Endodermal cell (in vitro differentiated cells): ENCODE data around the gene POLE. TPM values are rescaled to one million over a fixed set of nuclear protein-coding genes. Genes with fewer than 3 reads are reported as not detected.
A peak's percentile ranks its signal among the peaks of the same experiment; 100 is the strongest.

ENCODE experiments used
- DNase-seq: peaks from one replicate; pipeline ENCODE4 v3.0.0-alpha.2; 2017
- H3K27ac ChIP-seq: 2 replicates; pipeline ENCODE4 v1.5.1; 2013; ENCODE audit warnings: mild to moderate bottlenecking, low read depth, low read length, moderate library complexity
- H3K27me3 ChIP-seq: 2 replicates; pipeline ENCODE4 v1.6.1; 2013; ENCODE audit warnings: mild to moderate bottlenecking, low read length, moderate library complexity; ENCODE audit not compliant: insufficient read depth, control insufficient read depth, poor library complexity, severe bottlenecking
- H3K36me3 ChIP-seq: 2 replicates; pipeline ENCODE4 v1.7.0; 2013; ENCODE audit warnings: mild to moderate bottlenecking, low read length, moderate library complexity; ENCODE audit not compliant: control insufficient read depth, insufficient read depth
- H3K4me1 ChIP-seq: one replicate; pipeline ENCODE4 v1.7.0; 2013; ENCODE audit warnings: low read length; ENCODE audit not compliant: control insufficient read depth, insufficient read depth
- H3K4me3 ChIP-seq: 2 replicates; pipeline ENCODE4 v1.5.1; 2013; ENCODE audit warnings: mild to moderate bottlenecking, low read length, moderate library complexity
- H3K9ac ChIP-seq: 2 replicates; pipeline ENCODE4 v1.6.1; 2013; ENCODE audit warnings: mild to moderate bottlenecking, low read length, moderate library complexity; ENCODE audit not compliant: poor library complexity, severe bottlenecking; ENCODE audit errors: extremely low read depth
- H3K9me3 ChIP-seq: 2 replicates; pipeline ENCODE4 v1.6.1; 2013; ENCODE audit warnings: mild to moderate bottlenecking, low read length, moderate library complexity; ENCODE audit not compliant: control insufficient read depth
- H3K27ac Mint-ChIP-seq: 2 replicates; pipeline ENCODE4 v1.8.0; 2020; ENCODE audit warnings: mixed read lengths
- H3K27me3 Mint-ChIP-seq: 2 replicates; pipeline ENCODE4 v1.8.0; 2021; ENCODE audit warnings: mild to moderate bottlenecking, mixed read lengths; ENCODE audit not compliant: insufficient read depth
- H3K36me3 Mint-ChIP-seq: 2 replicates; pipeline ENCODE4 v1.8.0; 2020; ENCODE audit warnings: low read depth, mixed read lengths
- H3K4me1 Mint-ChIP-seq: 2 replicates; pipeline ENCODE4 v1.8.0; 2020; ENCODE audit warnings: mixed read lengths
- H3K4me3 Mint-ChIP-seq: 2 replicates; pipeline ENCODE4 v1.8.0; 2020; ENCODE audit warnings: mild to moderate bottlenecking, moderate library complexity, mixed read lengths
- H3K9me3 Mint-ChIP-seq: 2 replicates; pipeline ENCODE4 v1.8.0; 2020; ENCODE audit warnings: mild to moderate bottlenecking, mixed read lengths
- whole genome bisulfite sequencing, 2 experiments: methylation state at CpG; one replicate each; pipeline versions ENCODE4 v1.1.5 to v1.1.7; 2013; ENCODE audit warnings: missing lambda C conversion rate in 2 of 2, mixed read lengths in 1 of 2; ENCODE audit not compliant: insufficient coverage in 1 of 2, insufficient read length in 1 of 2; 5-methylcytosine and 5-hydroxymethylcytosine counted together
- total RNA-seq, 2 donors: library from RNA; stranded (reverse); fragmentation: NEBNext Ultra II Directional in 1 of 2; extraction: Animal tissue kit (Norgen Biotek cat#: 25700) in 1 of 2; gene quantifications; 2 replicates in 1 of 2; 3 replicates in 1 of 2; pipeline ENCODE4 v1.2.1, GENCODE V29; 2021
- TF ChIP-seq, protein P1 (sequence below): fragments of 200-600 bp; sonication (generic); conservative IDR thresholded peaks from 2 replicates; pipeline ENCODE4 v1.5.0; 2021; ENCODE audit warnings: antibody characterized with exemption, mild to moderate bottlenecking

Gene POLE
- total RNA-seq, 2 donors from 2014 or later, result 165 to 212 TPM

DNA sequence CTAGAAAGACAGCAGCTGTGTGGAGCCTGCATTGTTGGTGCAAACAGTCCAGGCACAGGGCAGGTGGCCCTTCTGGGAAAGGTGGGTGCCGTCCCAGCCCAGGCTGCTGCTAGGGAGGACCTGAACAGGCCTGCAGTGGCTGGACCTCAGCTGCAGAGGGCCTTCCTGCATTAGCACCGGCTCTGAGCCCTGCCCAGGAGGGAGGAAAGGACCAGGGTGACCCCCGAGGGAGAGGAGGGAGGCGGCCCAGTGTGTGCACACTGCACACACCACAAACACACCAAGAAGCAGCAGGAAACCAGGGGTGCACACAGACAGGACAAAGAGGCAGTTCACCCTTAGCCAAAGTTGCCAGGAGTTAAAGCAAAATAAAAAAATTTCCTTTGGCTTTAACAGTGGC lies 15.5 kb upstream of the POLE start:
- peaks cover 34% of the 10 kb centered on the region for H3K36me3 ChIP-seq
- no peaks in the 10 kb centered on the region for H3K9me3 ChIP-seq
- no peak overlapping the region for H3K4me3 ChIP-seq
- TF ChIP-seq, protein P1, sequence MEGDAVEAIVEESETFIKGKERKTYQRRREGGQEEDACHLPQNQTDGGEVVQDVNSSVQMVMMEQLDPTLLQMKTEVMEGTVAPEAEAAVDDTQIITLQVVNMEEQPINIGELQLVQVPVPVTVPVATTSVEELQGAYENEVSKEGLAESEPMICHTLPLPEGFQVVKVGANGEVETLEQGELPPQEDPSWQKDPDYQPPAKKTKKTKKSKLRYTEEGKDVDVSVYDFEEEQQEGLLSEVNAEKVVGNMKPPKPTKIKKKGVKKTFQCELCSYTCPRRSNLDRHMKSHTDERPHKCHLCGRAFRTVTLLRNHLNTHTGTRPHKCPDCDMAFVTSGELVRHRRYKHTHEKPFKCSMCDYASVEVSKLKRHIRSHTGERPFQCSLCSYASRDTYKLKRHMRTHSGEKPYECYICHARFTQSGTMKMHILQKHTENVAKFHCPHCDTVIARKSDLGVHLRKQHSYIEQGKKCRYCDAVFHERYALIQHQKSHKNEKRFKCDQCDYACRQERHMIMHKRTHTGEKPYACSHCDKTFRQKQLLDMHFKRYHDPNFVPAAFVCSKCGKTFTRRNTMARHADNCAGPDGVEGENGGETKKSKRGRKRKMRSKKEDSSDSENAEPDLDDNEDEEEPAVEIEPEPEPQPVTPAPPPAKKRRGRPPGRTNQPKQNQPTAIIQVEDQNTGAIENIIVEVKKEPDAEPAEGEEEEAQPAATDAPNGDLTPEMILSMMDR, result peak; percentile 24
- no peak overlapping the region for H3K27ac ChIP-seq
- H3K9me3 Mint-ChIP-seq, result no peaks in the 10 kb centered on the region
- no peaks in the 10 kb centered on the region for H3K4me1 ChIP-seq
- peaks cover 53% of the 10 kb centered on the region for H3K36me3 Mint-ChIP-seq
- no peak overlapping the region for H3K9ac ChIP-seq
- H3K27me3 Mint-ChIP-seq, result no peaks in the 10 kb centered on the region
- H3K27ac Mint-ChIP-seq, result no peak overlapping the region
- 61 to 79% methylated on average over 2 to 4 of the region's 4 CpGs for WGBS, 2 experiments
- DNase-seq, result no peak
- H3K4me1 Mint-ChIP-seq, result no peaks in the 10 kb centered on the region
- no peak overlapping the region for H3K4me3 Mint-ChIP-seq
- no peaks in the 10 kb centered on the region for H3K27me3 ChIP-seq

DNA sequence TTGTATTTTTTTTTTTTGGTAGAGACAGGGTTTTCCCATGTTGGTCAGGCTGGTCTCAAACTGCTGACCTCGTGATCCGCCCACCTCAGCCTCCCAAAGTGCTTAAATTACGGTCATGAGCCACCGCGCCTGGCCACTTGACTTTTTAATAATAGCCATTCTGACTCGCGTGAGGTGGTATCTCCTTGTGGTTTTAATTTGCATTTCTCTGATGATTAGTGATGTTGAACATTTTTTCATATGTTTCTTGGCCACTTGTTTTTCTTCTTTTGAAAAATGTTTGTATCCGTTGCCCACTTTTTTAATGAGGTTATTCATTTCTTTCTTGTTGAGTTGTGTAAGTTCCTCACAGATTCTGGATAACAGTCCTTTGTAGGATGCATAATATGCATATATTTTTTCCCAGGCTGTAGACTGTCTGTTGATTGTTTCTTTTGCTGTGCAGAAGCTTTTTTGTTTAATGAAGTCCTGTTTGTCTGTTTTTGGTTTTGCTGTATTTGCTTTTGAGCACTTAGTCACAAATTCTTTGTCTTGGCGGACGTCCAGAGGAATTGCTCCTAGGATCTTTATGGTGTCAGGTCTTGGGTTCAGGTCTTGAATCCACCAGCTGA lies 13.2 kb upstream of the POLE start:
- no peaks in the 10 kb centered on the region for H3K9me3 ChIP-seq
- H3K4me1 Mint-ChIP-seq, result no peaks in the 10 kb centered on the region
- 98 to 100% methylated on average over 7 to 10 of the region's 10 CpGs for WGBS, 2 experiments
- H3K4me1 ChIP-seq, result no peaks in the 10 kb centered on the region
- no peaks in the 10 kb centered on the region for H3K9me3 Mint-ChIP-seq
- H3K36me3 ChIP-seq, result peaks cover 48% of the 10 kb centered on the region
- DNase-seq, result no peak
- H3K4me3 Mint-ChIP-seq, result no peak overlapping the region
- TF ChIP-seq, protein P1, result no peak
- H3K27me3 ChIP-seq, result no peaks in the 10 kb centered on the region
- no peaks in the 10 kb centered on the region for H3K27me3 Mint-ChIP-seq
- no peak overlapping the region for H3K27ac Mint-ChIP-seq
- no peak overlapping the region for H3K4me3 ChIP-seq
- H3K27ac ChIP-seq, result no peak overlapping the region
- no peak overlapping the region for H3K9ac ChIP-seq
- peaks cover 61% of the 10 kb centered on the region for H3K36me3 Mint-ChIP-seq

DNA sequence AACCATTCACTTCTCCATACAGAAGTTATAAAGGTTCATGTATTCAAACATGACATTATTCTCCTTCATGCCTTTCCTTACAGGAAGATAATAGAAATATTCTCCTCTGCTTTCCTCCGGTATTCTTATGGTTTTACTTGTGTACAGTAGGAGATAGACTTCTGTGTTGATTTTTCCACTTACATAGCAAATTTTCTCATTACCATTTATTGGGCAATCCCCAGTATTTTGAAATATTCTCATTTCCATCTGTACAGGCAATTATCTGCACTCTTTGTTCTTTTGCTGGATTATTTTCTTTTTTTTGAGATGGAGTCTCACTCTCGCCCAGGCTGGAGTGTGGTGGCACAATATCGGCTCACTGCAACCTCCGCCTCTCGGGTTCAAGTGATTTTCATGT lies 11.2 kb upstream of the POLE start:
- Mint-ChIP-seq H3K27ac (no peak overlapping the region), H3K4me3 (no peak overlapping the region)

More for the DNA sequence above, 11.2 kb upstream of the POLE start:
- no peak for DNase-seq
- H3K4me3 ChIP-seq, result no peak overlapping the region
- no peaks in the 10 kb centered on the region for H3K9me3 ChIP-seq
- H3K36me3 ChIP-seq, result peaks cover 43% of the 10 kb centered on the region
- H3K4me1 Mint-ChIP-seq, result no peaks in the 10 kb centered on the region
- H3K36me3 Mint-ChIP-seq, result peaks cover 49% of the 10 kb centered on the region
- no peaks in the 10 kb centered on the region for H3K9me3 Mint-ChIP-seq
- 96 to 100% methylated on average over 4 of the region's 5 CpGs for WGBS, 2 experiments
- no peak overlapping the region for H3K27ac ChIP-seq
- no peaks in the 10 kb centered on the region for H3K27me3 Mint-ChIP-seq
- no peak overlapping the region for H3K9ac ChIP-seq
- H3K27me3 ChIP-seq, result no peaks in the 10 kb centered on the region
- TF ChIP-seq, protein P1, result no peak
- H3K4me1 ChIP-seq, result no peaks in the 10 kb centered on the region
